ENCODE measurements around the gene SMARCAL1. TPM values are rescaled to one million over a fixed set of nuclear protein-coding genes. Genes with fewer than 3 reads are reported as not detected.
A peak's percentile ranks its signal among the peaks of the same experiment; 100 is the strongest.

SMARCAL1 gene
- total and polyA plus RNA-seq, 4 donors: 3.4 to 9.3 (median 5.4) TPM

GRCh38 chr2:216499641-216500218 lies 87.4 kb downstream of the SMARCAL1 start:
- Histone ChIP-seq H3K27me3 (ENCODE audit: control insufficient read depth in 4 of 4, insufficient read depth in 4 of 4, low read length in 3 of 4) (no peaks in the 10 kb centered on the region), H3K27ac (ENCODE audit: low read depth in 1 of 2, low read length in 2 of 2) (peak overlapping the region in 1 of 2 donors; percentile 51), H3K9ac (ENCODE audit: low read depth in 1 of 2, low read length in 2 of 2) (peak overlapping the region; percentile 96 to 98), H3K36me3 (ENCODE audit: control insufficient read depth in 4 of 4, insufficient read depth in 3 of 4, low read depth in 1 of 4, low read length in 3 of 4) (peaks cover 4 to 50% (median 36%) of the 10 kb centered on the region in 4 donors), H3K9me3 (ENCODE audit: control insufficient read depth in 4 of 4, low read length in 3 of 4) (no peaks in the 10 kb centered on the region), H3K4me3 (ENCODE audit: low read depth in 1 of 3, low read length in 3 of 3) (peak overlapping the region; percentile 61 to 96 (median 90)), H3K4me1 (ENCODE audit: control insufficient read depth in 4 of 4, insufficient read depth in 4 of 4, low read length in 3 of 4) (peaks cover 1 to 19% (median 14%) of the 10 kb centered on the region in 4 donors)
- DNase-seq (ENCODE audit: low spot score): no peak
- WGBS: 39% methylated on average over 6 of the region's 6 CpGs
- TF ChIP-seq EGR1 (IDR thresholded peaks at IDR 0.05; ENCODE audit: low read depth in 2 of 2): no peak
- no peak for TF ChIP-seq NR2F2 (IDR thresholded peaks at IDR 0.05)
- no peak for TF ChIP-seq ZBTB33 (IDR thresholded peaks at IDR 0.05)
- TF ChIP-seq SP1 (IDR thresholded peaks at IDR 0.05): no peak
- TF ChIP-seq CTCF (IDR thresholded peaks at IDR 0.05; ENCODE audit: low read depth, low read length, missing input control): no peak
- TF ChIP-seq REST (IDR thresholded peaks at IDR 0.05): no peak
- no peak for TF ChIP-seq FOXA2 (IDR thresholded peaks at IDR 0.05)
- no peak for TF ChIP-seq HNF4G (IDR thresholded peaks at IDR 0.05)
- TF ChIP-seq JUND (IDR thresholded peaks at IDR 0.05): no peak
- no peak for TF ChIP-seq YY1 (IDR thresholded peaks at IDR 0.05)
- no peak for TF ChIP-seq ATF3 (IDR thresholded peaks at IDR 0.05)
- TF ChIP-seq GABPA (IDR thresholded peaks at IDR 0.05 in 1 of 2, conservative IDR thresholded peaks at IDR 0.05 in 1 of 2): no peak
- no peak for TF ChIP-seq HNF4A (conservative IDR thresholded peaks at IDR 0.05)
- TF ChIP-seq FOXA1 (IDR thresholded peaks at IDR 0.05): no peak
- TF ChIP-seq MAX (IDR thresholded peaks at IDR 0.05): no peak
- no peak for TF ChIP-seq RAD21 (IDR thresholded peaks at IDR 0.05)
- no peak for TF ChIP-seq TAF1 (conservative IDR thresholded peaks at IDR 0.05)
- TF ChIP-seq RXRA (IDR thresholded peaks at IDR 0.05): no peak

Data from liver (tissue), 9 donors.